MM.1S (cell line): ENCODE data around the gene TULP1.

Experiments used
- DNase-seq: peaks from one replicate; pipeline ENCODE4 v3.0.0-alpha.2; 2015
- H2AFZ ChIP-seq: fragments of 300-600 bp; sonication (generic); 2 replicates; pipeline ENCODE4 v1.6.0; 2016; ENCODE audit warnings: antibody characterized with exemption, low read length
- H3F3A ChIP-seq: fragments of 300-600 bp; sonication (generic); 2 replicates; pipeline ENCODE4 v1.6.1; 2016; ENCODE audit warnings: mild to moderate bottlenecking, antibody characterized with exemption, low read length, moderate library complexity, mixed read lengths; ENCODE audit not compliant: insufficient read depth
- H3K27ac ChIP-seq: fragments of 300-600 bp; sonication (generic); 2 replicates; pipeline ENCODE4 v1.5.1; 2016; ENCODE audit warnings: mild to moderate bottlenecking, low read length
- H3K27me3 ChIP-seq: fragments of 300-600 bp; sonication (generic); replicated peaks from 2 replicates; pipeline ENCODE4 v1.6.0; 2016; ENCODE audit warnings: low read length; ENCODE audit not compliant: insufficient read depth
- H3K36me3 ChIP-seq: fragments of 300-600 bp; sonication (generic); replicated peaks from 2 replicates; pipeline ENCODE4 v1.6.1; 2016; ENCODE audit warnings: mild to moderate bottlenecking, low read length, mixed read lengths; ENCODE audit not compliant: insufficient read depth
- H3K4me1 ChIP-seq: fragments of 300-600 bp; sonication (generic); 2 replicates; pipeline ENCODE4 v1.6.1; 2016; ENCODE audit warnings: low read length, mixed read lengths
- H3K4me2 ChIP-seq: fragments of 300-600 bp; sonication (generic); 2 replicates; pipeline ENCODE4 v1.6.0; 2016; ENCODE audit warnings: low read depth, low read length
- H3K4me3 ChIP-seq: fragments of 300-600 bp; sonication (generic); 2 replicates; pipeline ENCODE4 v1.5.1; 2016; ENCODE audit warnings: low read length, mixed read lengths
- H3K79me2 ChIP-seq: fragments of 300-600 bp; sonication (generic); 2 replicates; pipeline ENCODE4 v1.6.1; 2016; ENCODE audit warnings: mixed run types, low read length, mixed read lengths
- H3K9ac ChIP-seq: fragments of 300-600 bp; sonication (generic); 2 replicates; pipeline ENCODE4 v1.6.1; 2016; ENCODE audit warnings: low read length, mixed read lengths
- H3K9me2 ChIP-seq: fragments of 300-600 bp; sonication (generic); replicated peaks from 2 replicates; pipeline ENCODE4 v1.6.1; 2016; ENCODE audit warnings: mild to moderate bottlenecking, low read length, mixed read lengths; ENCODE audit not compliant: insufficient read depth
- H3K9me3 ChIP-seq: fragments of 300-600 bp; sonication (generic); replicated peaks from 2 replicates; pipeline ENCODE4 v1.6.1; 2016; ENCODE audit warnings: mild to moderate bottlenecking, low read length, mixed read lengths; ENCODE audit not compliant: insufficient read depth
- H4K20me1 ChIP-seq: fragments of 300-600 bp; sonication (generic); 2 replicates; pipeline ENCODE4 v1.6.1; 2016; ENCODE audit warnings: mild to moderate bottlenecking, low read length, moderate library complexity, mixed read lengths; ENCODE audit not compliant: insufficient read depth
- CTCF ChIP-seq: fragments of 300-600 bp; sonication (generic); IDR thresholded peaks from 2 replicates; pipeline ENCODE4 v1.5.1; 2016; ENCODE audit warnings: antibody characterized with exemption, low read length, mixed read lengths
- EZH2 ChIP-seq: fragments of 300-600 bp; sonication (generic); optimal IDR thresholded peaks from 2 replicates; pipeline ENCODE3; 2017; ENCODE audit warnings: low read depth, mild to moderate bottlenecking, antibody characterized with exemption, low read length, mixed read lengths
- EZH2phosphoT487 ChIP-seq: fragments of 300-600 bp; sonication (generic); IDR thresholded peaks from 2 replicates; pipeline ENCODE4 v1.6.1; 2018; ENCODE audit warnings: antibody characterized with exemption, low read length

The TULP1 gene

GRCh38 chr6:35544769-35545361 lies 32.2 kb upstream of the TULP1 start:
- Histone ChIP-seq H3F3A (no peaks in the 10 kb centered on the region), H3K36me3 (no peaks in the 10 kb centered on the region), H3K27me3 (no peaks in the 10 kb centered on the region), H3K27ac (no peak overlapping the region), H3K9me3 (no peaks in the 10 kb centered on the region), H2AFZ (no peak overlapping the region), H3K4me1 (no peaks in the 10 kb centered on the region), H4K20me1 (no peaks in the 10 kb centered on the region), H3K79me2 (no peaks in the 10 kb centered on the region), H3K9ac (no peak overlapping the region), H3K4me2 (no peak overlapping the region), H3K4me3 (no peak overlapping the region), H3K9me2 (no peaks in the 10 kb centered on the region)
- no peak for DNase-seq
- TF ChIP-seq EZH2phosphoT487 (no peak), EZH2 (no peak), CTCF (no peak)

DNA sequence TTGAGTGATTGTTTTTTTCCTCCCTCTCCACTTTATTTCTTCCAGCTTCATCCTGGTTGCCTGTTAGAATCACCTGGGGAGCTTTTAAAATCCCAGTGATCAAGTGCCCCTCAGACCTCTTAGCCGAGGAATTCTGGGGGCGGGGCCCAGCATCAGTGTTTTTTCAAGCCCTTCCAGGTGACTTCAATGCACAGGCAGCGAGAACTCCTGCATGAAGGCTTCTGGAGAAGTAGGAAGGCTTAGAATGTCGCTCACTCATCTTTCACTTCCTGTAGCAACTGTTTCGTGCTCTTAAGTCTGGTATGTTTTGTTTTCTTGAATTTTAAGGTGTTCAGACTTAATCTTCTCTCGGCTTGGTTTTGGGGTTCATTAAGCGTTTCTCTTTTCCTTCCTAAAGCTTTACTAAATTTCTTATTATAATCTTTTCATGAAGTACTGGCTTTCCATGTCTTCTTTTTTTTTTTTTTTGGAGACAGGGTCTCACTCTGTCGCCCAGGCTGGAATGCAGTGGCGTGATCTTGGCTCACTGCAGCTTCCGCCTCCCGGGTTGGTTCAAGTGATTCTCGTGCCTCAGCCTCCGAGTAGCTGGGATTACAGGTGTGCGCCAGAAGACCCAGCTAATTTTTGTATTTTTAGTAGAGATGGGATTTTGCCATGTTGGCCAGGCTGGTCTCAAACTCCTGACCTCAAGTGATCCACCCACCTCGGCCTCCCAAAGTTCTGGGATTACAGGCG lies 30.9 kb upstream of the TULP1 start:
- TF ChIP-seq EZH2, result no peak
- TF ChIP-seq CTCF, result no peak
- TF ChIP-seq EZH2phosphoT487, result no peak
- Histone ChIP-seq H3K79me2 (no peaks in the 10 kb centered on the region), H3K27me3 (no peaks in the 10 kb centered on the region), H3K4me1 (no peaks in the 10 kb centered on the region), H3K27ac (no peak overlapping the region), H4K20me1 (no peaks in the 10 kb centered on the region), H3K36me3 (no peaks in the 10 kb centered on the region), H3K9ac (no peak overlapping the region), H3K9me2 (no peaks in the 10 kb centered on the region), H2AFZ (peak overlapping the region; percentile 45; the same call in 1 of the 2 replicates), H3K4me3 (no peak overlapping the region), H3K9me3 (no peaks in the 10 kb centered on the region), H3K4me2 (no peak overlapping the region), H3F3A (no peaks in the 10 kb centered on the region)
- DNase-seq, result no peak

DNA sequence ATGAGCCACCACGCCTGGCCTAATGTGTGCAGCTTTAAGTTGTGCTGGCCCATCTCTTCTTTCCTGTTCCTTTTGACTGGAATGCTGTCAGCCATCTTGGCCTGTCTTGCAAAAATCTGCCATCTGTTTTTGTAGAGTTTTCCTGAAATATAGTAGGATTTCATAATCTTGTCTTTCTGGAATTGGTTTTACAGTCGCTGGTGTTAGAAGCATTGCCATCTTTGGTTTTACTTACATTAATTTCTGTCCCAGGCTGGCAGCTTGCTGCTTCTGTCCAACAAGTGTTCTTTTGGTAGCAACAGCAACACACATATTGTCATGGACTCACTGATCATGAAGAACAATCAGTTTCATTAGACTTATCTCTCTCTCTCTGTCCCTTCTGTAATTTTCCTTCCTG lies 29.1 kb upstream of the TULP1 start:
- Histone ChIP-seq H3K4me1 (no peaks in the 10 kb centered on the region), H2AFZ (no peak overlapping the region), H3K4me3 (no peak overlapping the region), H3K36me3 (no peaks in the 10 kb centered on the region), H3K9me2 (no peaks in the 10 kb centered on the region), H3K9me3 (no peaks in the 10 kb centered on the region), H3K27ac (no peak overlapping the region), H3K79me2 (no peaks in the 10 kb centered on the region), H3F3A (no peaks in the 10 kb centered on the region), H3K4me2 (no peak overlapping the region), H3K9ac (no peak overlapping the region), H4K20me1 (no peaks in the 10 kb centered on the region), H3K27me3 (no peaks in the 10 kb centered on the region)
- no peak for TF ChIP-seq EZH2
- no peak for TF ChIP-seq EZH2phosphoT487
- TF ChIP-seq CTCF, result no peak
- no peak for DNase-seq
